Neural progenitor cell (in vitro differentiated cells): ENCODE measurements around the gene C4BPB. TPM values are rescaled to one million over a fixed set of nuclear protein-coding genes. Genes with fewer than 3 reads are reported as not detected.

ENCODE experiments used
- DNase-seq: peaks from one replicate; pipeline ENCODE4 v3.0.0-alpha.2; 2016; ENCODE audit warnings: low spot score
- H2AFZ ChIP-seq: fragments of 200-600 bp; sonication (generic); replicated peaks from 2 replicates; pipeline ENCODE4 v1.6.1; 2016; ENCODE audit warnings: antibody characterized with exemption
- H3F3A ChIP-seq: fragments of 200-600 bp; sonication (generic); 2 replicates; pipeline ENCODE4 v1.6.1; 2016; ENCODE audit warnings: antibody characterized with exemption, low read depth
- H3K27ac ChIP-seq: fragments of 200-600 bp; sonication (generic); 2 replicates; pipeline ENCODE4 v1.5.1; 2016; ENCODE audit warnings: mild to moderate bottlenecking
- H3K27me3 ChIP-seq: fragments of 200-600 bp; sonication (generic); 2 replicates; pipeline ENCODE4 v1.6.1; 2016; ENCODE audit warnings: mild to moderate bottlenecking, moderate library complexity
- H3K36me3 ChIP-seq: fragments of 200-600 bp; sonication (generic); 2 replicates; pipeline ENCODE4 v1.5.1; 2016
- H3K4me1 ChIP-seq: fragments of 200-600 bp; sonication (generic); 2 replicates; pipeline ENCODE4 v1.6.1; 2016; ENCODE audit warnings: mixed run types
- H3K4me2 ChIP-seq: fragments of 200-600 bp; sonication (generic); 2 replicates; pipeline ENCODE4 v1.6.1; 2016
- H3K4me3 ChIP-seq: fragments of 200-600 bp; sonication (generic); 2 replicates; pipeline ENCODE4 v1.5.1; 2016
- H3K79me2 ChIP-seq: fragments of 200-600 bp; sonication (generic); 2 replicates; pipeline ENCODE4 v1.6.1; 2016; ENCODE audit warnings: low read depth
- H3K9ac ChIP-seq: fragments of 200-600 bp; sonication (generic); 2 replicates; pipeline ENCODE4 v1.6.1; 2016
- H3K9me3 ChIP-seq: fragments of 200-600 bp; sonication (generic); 2 replicates; pipeline ENCODE4 v1.5.1; 2016; ENCODE audit warnings: low read depth
- H4K20me1 ChIP-seq: fragments of 200-600 bp; sonication (generic); 2 replicates; pipeline ENCODE4 v1.6.1; 2016; ENCODE audit warnings: low read depth
- H3K27ac Mint-ChIP-seq: 3 replicates; pipeline ENCODE4 v1.8.0; 2021; ENCODE audit warnings: mixed read lengths
- H3K27me3 Mint-ChIP-seq: 2 replicates; pipeline ENCODE4 v1.8.0; 2022; ENCODE audit warnings: low read depth, mild to moderate bottlenecking, inconsistent platforms, moderate library complexity, mixed read lengths; ENCODE audit not compliant: insufficient read depth
- H3K36me3 Mint-ChIP-seq: 3 replicates; pipeline ENCODE4 v1.8.0; 2021; ENCODE audit warnings: mixed read lengths
- H3K4me1 Mint-ChIP-seq: 3 replicates; pipeline ENCODE4 v1.8.0; 2021; ENCODE audit warnings: mixed read lengths
- H3K4me3 Mint-ChIP-seq: 3 replicates; pipeline ENCODE4 v1.8.0; 2021; ENCODE audit warnings: mild to moderate bottlenecking, moderate library complexity, mixed read lengths
- H3K9me3 Mint-ChIP-seq: 3 replicates; pipeline ENCODE4 v1.8.0; 2020; ENCODE audit warnings: mixed read lengths
- CTCF ChIP-seq: fragments of 200-600 bp; sonication (generic); IDR thresholded peaks from 2 replicates; pipeline ENCODE4 v1.5.1; 2017; ENCODE audit warnings: antibody characterized with exemption, mild to moderate bottlenecking
- EZH2 ChIP-seq: fragments of 200-600 bp; sonication (generic); IDR thresholded peaks from 2 replicates; pipeline ENCODE4 v1.6.1; 2017; ENCODE audit warnings: antibody characterized with exemption, mild to moderate bottlenecking, moderate library complexity
- EZH2phosphoT487 ChIP-seq: fragments of 200-600 bp; sonication (generic); IDR thresholded peaks from 2 replicates; pipeline ENCODE4 v1.6.1; 2017; ENCODE audit warnings: antibody characterized with exemption
- total RNA-seq: library from RNA; depleted of rRNA; stranded (reverse); fragments of >200 nt; gene quantifications from 2 replicates; pipeline ENCODE4 v1.2.3, GENCODE V29; 2015; ENCODE audit warnings: low replicate concordance

C4BPB gene
- total RNA-seq, 1 donor from 2014 or later = not detected

- H3K27me3 ChIP-seq = no peaks in the 10 kb centered on the region
- no peaks in the 10 kb centered on the region for H3K27me3 Mint-ChIP-seq
- peaks cover 1% of the 10 kb centered on the region for H3K36me3 Mint-ChIP-seq
- H3K4me3 Mint-ChIP-seq = no peak overlapping the region
- H3K4me2 ChIP-seq = no peak overlapping the region
- no peaks in the 10 kb centered on the region for H3K4me1 ChIP-seq
- H3K4me1 Mint-ChIP-seq = no peaks in the 10 kb centered on the region
- H3F3A ChIP-seq = no peaks in the 10 kb centered on the region
- DNase-seq = no peak
- H3K4me3 ChIP-seq = no peak overlapping the region
- H4K20me1 ChIP-seq = no peaks in the 10 kb centered on the region
- no peaks in the 10 kb centered on the region for H3K9me3 ChIP-seq
- no peaks in the 10 kb centered on the region for H3K36me3 ChIP-seq
- peak overlapping the region; percentile 38 for H3K27ac Mint-ChIP-seq
- H2AFZ ChIP-seq = no peak overlapping the region
- TF ChIP-seq EZH2phosphoT487 (no peak), CTCF (no peak), EZH2 (no peak)
- no peaks in the 10 kb centered on the region for H3K79me2 ChIP-seq
- no peaks in the 10 kb centered on the region for H3K9me3 Mint-ChIP-seq
- no peak overlapping the region for H3K9ac ChIP-seq
- H3K27ac ChIP-seq = no peak overlapping the region
Measured at GRCh38 chr1:207069061-207069460, 19.6 kb upstream of the C4BPB start.

GRCh38 chr1:207069858-207070506 is 18.7 kb upstream of the C4BPB start:
- H3K27me3 Mint-ChIP-seq = no peaks in the 10 kb centered on the region
- no peaks in the 10 kb centered on the region for H3K4me1 Mint-ChIP-seq
- Histone ChIP-seq H3K79me2 (no peaks in the 10 kb centered on the region), H3K9ac (no peak overlapping the region), H4K20me1 (no peaks in the 10 kb centered on the region), H3F3A (no peaks in the 10 kb centered on the region), H2AFZ (no peak overlapping the region), H3K27ac (no peak overlapping the region), H3K4me2 (no peak overlapping the region), H3K9me3 (no peaks in the 10 kb centered on the region), H3K36me3 (no peaks in the 10 kb centered on the region), H3K4me1 (no peaks in the 10 kb centered on the region), H3K27me3 (no peaks in the 10 kb centered on the region), H3K4me3 (no peak overlapping the region)
- H3K9me3 Mint-ChIP-seq = no peaks in the 10 kb centered on the region
- no peak overlapping the region for H3K27ac Mint-ChIP-seq
- no peak for DNase-seq
- peaks cover 1% of the 10 kb centered on the region for H3K36me3 Mint-ChIP-seq
- TF ChIP-seq CTCF = no peak
- no peak for TF ChIP-seq EZH2
- TF ChIP-seq EZH2phosphoT487 = no peak
- H3K4me3 Mint-ChIP-seq = no peak overlapping the region

- H3K36me3 ChIP-seq = no peaks in the 10 kb centered on the region
- no peak overlapping the region for H3K27ac ChIP-seq
- H3K4me1 Mint-ChIP-seq = no peaks in the 10 kb centered on the region
- no peak overlapping the region for H3K4me3 ChIP-seq
- H3K27me3 ChIP-seq = no peaks in the 10 kb centered on the region
- H3K9me3 ChIP-seq = no peaks in the 10 kb centered on the region
- no peak overlapping the region for H2AFZ ChIP-seq
- no peaks in the 10 kb centered on the region for H4K20me1 ChIP-seq
- H3F3A ChIP-seq = no peaks in the 10 kb centered on the region
- no peaks in the 10 kb centered on the region for H3K27me3 Mint-ChIP-seq
- H3K36me3 Mint-ChIP-seq = peaks cover 1% of the 10 kb centered on the region
- H3K9me3 Mint-ChIP-seq = no peaks in the 10 kb centered on the region
- H3K4me1 ChIP-seq = no peaks in the 10 kb centered on the region
- no peak for DNase-seq
- TF ChIP-seq EZH2phosphoT487 (no peak), CTCF (no peak), EZH2 (no peak)
- H3K4me2 ChIP-seq = no peak overlapping the region
- no peak overlapping the region for H3K4me3 Mint-ChIP-seq
- H3K9ac ChIP-seq = no peak overlapping the region
- H3K27ac Mint-ChIP-seq = no peak overlapping the region
- no peaks in the 10 kb centered on the region for H3K79me2 ChIP-seq
Measured at GRCh38 chr1:207070811-207071210, 17.8 kb upstream of the C4BPB start.
